NB4 (cell line): ENCODE measurements around the gene RCC1.

ENCODE experiments used
- MYC ChIP-seq: IDR thresholded peaks from 2 replicates; pipeline ENCODE4 v1.6.1; 2011; ENCODE audit warnings: low read depth, low read length
- POLR2A ChIP-seq: IDR thresholded peaks from 2 replicates; pipeline ENCODE4 v1.6.1; 2011; ENCODE audit warnings: mild to moderate bottlenecking; ENCODE audit not compliant: insufficient read length; ENCODE audit errors: extremely low read depth
- TF ChIP-seq, protein P1 (sequence below): IDR thresholded peaks from one replicate; pipeline ENCODE4 v1.5.1; 2012; ENCODE audit warnings: low read depth, low read length
- TF ChIP-seq, protein P2 (sequence below): IDR thresholded peaks from 2 replicates; pipeline ENCODE4 v1.6.1; 2011; ENCODE audit warnings: low read depth, low read length

DNA sequence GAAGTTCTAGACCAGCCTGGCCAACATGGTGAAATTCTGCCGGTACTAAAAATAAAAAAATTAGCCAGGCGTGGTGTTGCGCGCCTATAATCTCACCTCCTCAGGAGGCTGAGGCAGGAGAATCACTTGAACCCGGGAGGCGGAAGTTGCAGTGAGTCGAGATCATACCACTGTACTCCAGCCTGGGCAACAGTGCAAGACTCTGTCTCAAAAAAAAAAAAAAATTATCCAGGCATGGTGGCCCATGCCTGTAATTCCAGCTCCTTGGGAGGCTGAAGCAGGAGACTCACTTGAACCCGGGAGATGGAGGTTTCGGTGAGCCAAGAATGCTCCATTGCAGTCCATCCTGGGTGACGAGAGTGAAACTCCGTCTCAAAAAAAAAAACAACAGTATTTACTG is 67.7 kb downstream of the RCC1 start:
- TF ChIP-seq POLR2A, result no peak
- TF ChIP-seq, protein P1, sequence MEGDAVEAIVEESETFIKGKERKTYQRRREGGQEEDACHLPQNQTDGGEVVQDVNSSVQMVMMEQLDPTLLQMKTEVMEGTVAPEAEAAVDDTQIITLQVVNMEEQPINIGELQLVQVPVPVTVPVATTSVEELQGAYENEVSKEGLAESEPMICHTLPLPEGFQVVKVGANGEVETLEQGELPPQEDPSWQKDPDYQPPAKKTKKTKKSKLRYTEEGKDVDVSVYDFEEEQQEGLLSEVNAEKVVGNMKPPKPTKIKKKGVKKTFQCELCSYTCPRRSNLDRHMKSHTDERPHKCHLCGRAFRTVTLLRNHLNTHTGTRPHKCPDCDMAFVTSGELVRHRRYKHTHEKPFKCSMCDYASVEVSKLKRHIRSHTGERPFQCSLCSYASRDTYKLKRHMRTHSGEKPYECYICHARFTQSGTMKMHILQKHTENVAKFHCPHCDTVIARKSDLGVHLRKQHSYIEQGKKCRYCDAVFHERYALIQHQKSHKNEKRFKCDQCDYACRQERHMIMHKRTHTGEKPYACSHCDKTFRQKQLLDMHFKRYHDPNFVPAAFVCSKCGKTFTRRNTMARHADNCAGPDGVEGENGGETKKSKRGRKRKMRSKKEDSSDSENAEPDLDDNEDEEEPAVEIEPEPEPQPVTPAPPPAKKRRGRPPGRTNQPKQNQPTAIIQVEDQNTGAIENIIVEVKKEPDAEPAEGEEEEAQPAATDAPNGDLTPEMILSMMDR, result no peak
- TF ChIP-seq MYC, result no peak
- TF ChIP-seq, protein P2, sequence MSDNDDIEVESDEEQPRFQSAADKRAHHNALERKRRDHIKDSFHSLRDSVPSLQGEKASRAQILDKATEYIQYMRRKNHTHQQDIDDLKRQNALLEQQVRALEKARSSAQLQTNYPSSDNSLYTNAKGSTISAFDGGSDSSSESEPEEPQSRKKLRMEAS, result no peak
